Activated T-cell treated with anti-CD3 and anti-CD28 coated beads, Interleukin-2, amount 50 U/mL, for 4 hours (primary cell): Measurements from ENCODE around the gene SPECC1. TPM values are rescaled to one million over a fixed set of nuclear protein-coding genes. Genes with fewer than 3 reads are reported as not detected.
"Not testable (repeated sequence)": the region's sequence is repeated elsewhere in the genome, so short reads cannot be mapped to it uniquely, and the experiment has no call there.

Experiments used
- ATAC-seq, 2 donors: fragments of 200-7000 bp; cut with Tn5 transposase; one replicate each; pipeline ENCODE4 v1.10.0; 2021
- DNase-seq: peaks from one replicate; pipeline ENCODE4 v3.0.0-alpha.2; 2020
- H3K27me3 Mint-ChIP-seq: one replicate; pipeline ENCODE4 v1.8.0; 2021; ENCODE audit warnings: low read depth, mixed read lengths
- H3K36me3 Mint-ChIP-seq: one replicate; pipeline ENCODE4 v1.8.0; 2022; ENCODE audit warnings: mixed read lengths; ENCODE audit not compliant: insufficient read depth
- H3K4me1 Mint-ChIP-seq: one replicate; pipeline ENCODE4 v1.8.0; 2021; ENCODE audit warnings: low read depth, mixed read lengths
- H3K4me3 Mint-ChIP-seq: one replicate; pipeline ENCODE4 v1.8.0; 2021; ENCODE audit warnings: mild to moderate bottlenecking, moderate library complexity, mixed read lengths
- H3K9me3 Mint-ChIP-seq: one replicate; pipeline ENCODE4 v1.8.0; 2021; ENCODE audit warnings: mixed read lengths
- total RNA-seq, 3 donors: library from RNA; stranded (reverse); gene quantifications; one replicate each; pipeline ENCODE4 v1.2.1, GENCODE V29; 2021

Gene SPECC1
- total RNA-seq, 3 donors from 2014 or later, result 3.8 to 7.0 (median 3.9) TPM

DNA sequence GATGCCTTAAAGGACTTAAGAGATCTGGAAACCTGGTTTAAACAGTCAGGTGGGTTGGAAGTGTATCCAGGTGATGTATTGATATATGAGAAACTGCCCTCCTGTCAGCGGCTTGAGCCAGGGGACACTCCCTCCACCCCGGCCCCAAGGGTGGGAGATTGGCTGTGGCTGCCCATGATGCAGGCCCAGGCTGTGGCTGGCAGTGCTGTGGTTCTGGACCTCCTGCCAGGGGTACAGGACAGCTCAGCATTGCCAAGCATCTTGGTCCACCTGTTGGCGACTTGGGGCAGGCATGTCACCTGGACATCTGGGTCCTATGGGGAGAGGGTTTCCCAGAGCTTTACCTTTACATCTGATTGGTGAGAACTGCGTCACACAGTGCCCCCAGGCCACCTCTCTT, 201.0 kb downstream of the SPECC1 start:
- DNase-seq, result no peak
- Mint-ChIP-seq H3K4me3 (no peak overlapping the region), H3K27me3 (no peaks in the 10 kb centered on the region), H3K9me3 (no peaks in the 10 kb centered on the region), H3K4me1 (peaks cover 18% of the 10 kb centered on the region), H3K36me3 (no peaks in the 10 kb centered on the region)
- ATAC-seq, result no peak

DNA sequence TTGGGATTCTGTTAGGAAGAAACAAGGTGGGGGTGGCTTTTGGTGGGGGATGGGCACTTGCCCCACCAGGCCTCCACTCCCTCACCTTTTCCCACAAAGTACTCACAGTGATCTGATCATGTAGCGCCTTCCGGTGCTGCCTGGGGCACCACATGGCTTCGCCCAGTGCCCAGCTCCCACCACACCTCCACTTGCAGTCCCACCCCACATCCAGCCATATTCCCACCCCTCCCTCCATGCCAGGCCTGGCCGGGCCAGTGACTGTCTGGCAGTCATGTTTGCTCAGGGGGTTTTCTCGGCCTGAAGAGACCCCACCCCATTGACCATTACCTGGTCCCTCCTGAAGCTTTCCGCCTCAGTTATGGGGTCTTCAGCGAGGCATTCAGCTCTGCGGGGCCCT, 201.5 kb downstream of the SPECC1 start:
- no peaks in the 10 kb centered on the region for H3K9me3 Mint-ChIP-seq
- H3K4me3 Mint-ChIP-seq, result no peak overlapping the region
- ATAC-seq, result no peak
- DNase-seq, result no peak
- no peaks in the 10 kb centered on the region for H3K27me3 Mint-ChIP-seq
- peaks cover 13% of the 10 kb centered on the region for H3K4me1 Mint-ChIP-seq
- H3K36me3 Mint-ChIP-seq, result no peaks in the 10 kb centered on the region

DNA sequence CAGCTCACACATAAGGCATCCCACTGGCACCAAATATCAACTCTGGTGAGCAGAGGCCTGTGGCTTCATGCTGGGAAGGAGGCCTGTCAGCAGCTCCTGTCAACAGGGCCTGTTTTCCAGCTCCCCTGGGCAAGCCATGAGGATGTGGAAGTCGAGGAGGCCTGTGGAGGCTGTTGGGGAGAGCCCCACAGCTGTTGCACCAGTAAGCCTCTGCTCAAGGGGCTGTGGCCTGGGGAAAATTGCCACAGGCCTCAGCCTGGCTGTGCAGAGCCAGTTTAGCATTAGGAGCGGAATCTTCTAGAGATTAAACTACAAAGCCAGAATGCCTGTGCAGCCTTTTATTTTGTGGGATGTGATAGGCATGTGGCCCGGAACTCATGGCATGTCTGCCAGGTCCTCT, 202.1 kb downstream of the SPECC1 start:
- Mint-ChIP-seq H3K9me3 (no peaks in the 10 kb centered on the region), H3K4me1 (peaks cover 7% of the 10 kb centered on the region), H3K36me3 (no peaks in the 10 kb centered on the region), H3K27me3 (no peaks in the 10 kb centered on the region), H3K4me3 (no peak overlapping the region)
- ATAC-seq (no peak), DNase-seq (no peak)

DNA sequence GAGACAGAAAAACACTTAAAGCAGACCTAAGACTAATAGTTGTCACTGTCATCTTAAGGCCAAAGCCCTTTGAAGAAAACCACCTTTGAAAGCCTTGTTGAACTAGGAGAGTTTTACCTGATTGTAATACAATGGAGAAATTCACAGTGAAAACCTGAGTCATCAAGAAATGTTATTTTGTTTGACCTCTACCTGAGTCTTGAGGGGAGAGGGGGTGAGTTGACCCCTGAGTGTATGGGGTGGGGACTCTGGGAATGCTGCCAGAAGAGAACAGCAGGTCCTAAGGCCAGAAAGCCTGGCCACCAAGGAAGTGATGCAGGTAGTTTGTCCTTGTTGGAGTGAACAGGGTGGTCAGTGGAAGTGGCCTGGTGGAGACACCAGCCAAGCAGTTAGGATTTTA, 204.3 kb downstream of the SPECC1 start:
- Mint-ChIP-seq H3K36me3 (no peaks in the 10 kb centered on the region), H3K9me3 (no peaks in the 10 kb centered on the region), H3K27me3 (no peaks in the 10 kb centered on the region), H3K4me3 (no peak overlapping the region), H3K4me1 (no peaks in the 10 kb centered on the region)
- DNase-seq (no peak), ATAC-seq (no peak)

DNA sequence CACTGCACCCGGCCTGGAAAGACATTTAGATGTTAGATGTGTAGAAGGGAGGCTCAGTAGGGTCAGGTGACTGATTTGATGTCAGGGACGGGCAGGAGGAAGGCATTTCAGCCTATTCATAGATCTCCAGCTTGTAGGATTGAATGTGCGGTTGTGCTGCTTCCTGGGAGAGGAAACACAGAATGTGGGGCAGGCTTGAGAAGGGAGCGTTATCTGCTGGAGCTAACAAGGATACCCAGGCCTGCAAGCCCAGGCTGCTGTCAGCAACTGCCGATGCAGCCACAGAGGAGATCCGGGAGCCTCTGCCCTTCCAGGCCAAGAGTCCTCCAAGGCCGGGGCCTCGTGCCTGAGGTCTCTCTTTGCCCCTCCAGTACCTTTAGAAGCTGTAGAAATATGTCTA, 205.6 kb downstream of the SPECC1 start:
- H3K4me3 Mint-ChIP-seq, result no peak overlapping the region
- H3K27me3 Mint-ChIP-seq, result no peaks in the 10 kb centered on the region
- no peaks in the 10 kb centered on the region for H3K4me1 Mint-ChIP-seq
- H3K9me3 Mint-ChIP-seq, result no peaks in the 10 kb centered on the region
- DNase-seq (no peak), ATAC-seq (no peak)
- no peaks in the 10 kb centered on the region for H3K36me3 Mint-ChIP-seq

DNA sequence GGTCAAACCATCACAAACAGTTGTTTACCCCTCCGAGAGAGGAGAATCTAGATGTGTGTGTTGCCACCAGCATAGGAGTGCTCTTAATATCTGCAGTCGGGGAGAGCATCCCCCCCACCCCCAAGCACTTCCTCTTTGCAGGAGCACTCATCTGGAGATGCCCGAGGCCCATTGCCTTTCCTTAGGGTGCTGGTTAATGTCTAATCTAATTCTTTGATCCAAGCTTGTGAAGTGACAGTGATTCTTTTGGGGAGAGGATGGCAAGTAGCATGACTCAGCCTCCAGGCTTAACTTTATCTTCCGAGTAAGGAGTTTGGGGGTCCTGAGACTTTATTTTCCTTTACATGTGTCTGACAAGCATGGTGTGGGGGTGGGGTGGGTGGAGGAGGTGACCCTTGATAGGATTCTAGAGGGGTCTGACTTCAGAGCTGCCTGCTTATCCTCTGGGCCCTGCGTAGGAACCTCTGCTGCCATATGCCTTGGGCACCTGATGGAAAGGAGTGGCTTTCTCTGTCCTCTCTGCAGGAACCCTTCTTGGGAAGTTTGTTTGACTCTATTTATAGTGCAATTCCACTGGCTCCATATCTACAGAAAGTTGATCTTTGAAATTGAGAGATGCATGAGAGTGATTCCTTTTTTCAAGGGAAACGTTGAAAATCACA, 207.1 kb downstream of the SPECC1 start:
- H3K27me3 Mint-ChIP-seq, result no peaks in the 10 kb centered on the region
- no peak overlapping the region for H3K4me3 Mint-ChIP-seq
- DNase-seq (no peak), ATAC-seq (no peak)
- no peaks in the 10 kb centered on the region for H3K36me3 Mint-ChIP-seq
- H3K9me3 Mint-ChIP-seq, result no peaks in the 10 kb centered on the region
- no peaks in the 10 kb centered on the region for H3K4me1 Mint-ChIP-seq

DNA sequence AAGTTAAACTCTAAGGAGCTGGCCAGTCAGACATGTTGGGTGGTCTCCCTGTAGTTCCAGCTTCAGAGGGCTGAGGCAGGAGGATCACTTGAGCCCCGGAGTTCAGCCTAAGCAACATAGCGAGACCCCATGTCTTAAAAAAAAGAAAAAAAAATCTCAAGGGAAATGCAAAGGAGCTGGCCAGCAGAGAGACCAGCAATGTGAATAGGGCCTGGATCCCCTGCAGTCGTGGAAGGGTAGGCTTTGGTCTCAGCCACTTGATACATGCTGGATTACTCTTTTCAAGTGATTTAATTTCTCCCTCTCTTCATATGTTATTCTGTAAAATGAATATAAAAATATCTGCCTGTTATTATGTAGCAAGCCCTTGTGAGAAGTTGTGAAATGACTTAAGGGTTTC, 207.7 kb downstream of the SPECC1 start:
- no peak overlapping the region for H3K4me3 Mint-ChIP-seq
- H3K9me3 Mint-ChIP-seq, result no peaks in the 10 kb centered on the region
- no peaks in the 10 kb centered on the region for H3K27me3 Mint-ChIP-seq
- DNase-seq, result no peak
- H3K4me1 Mint-ChIP-seq, result no peaks in the 10 kb centered on the region
- no peaks in the 10 kb centered on the region for H3K36me3 Mint-ChIP-seq
- ATAC-seq, result no peak

DNA sequence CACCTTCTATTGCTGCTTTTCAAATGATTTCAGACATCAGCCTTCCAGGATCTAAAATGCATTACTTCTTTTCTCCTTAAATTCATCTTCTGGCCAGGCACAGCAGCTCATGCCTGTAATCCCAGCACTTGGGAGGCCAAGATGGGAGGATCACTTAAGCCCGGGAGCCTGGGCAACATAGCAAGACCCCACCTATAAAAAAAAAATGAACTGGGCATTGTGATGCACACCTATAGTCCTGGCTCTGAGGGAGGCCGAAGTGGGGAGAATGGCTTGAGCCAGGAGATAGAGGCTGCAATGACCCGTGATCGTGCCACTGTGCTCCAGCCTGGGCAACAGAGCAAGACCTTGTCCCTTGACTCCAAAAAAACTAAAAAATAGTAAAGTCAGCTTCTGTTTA, 208.5 kb downstream of the SPECC1 start:
- Mint-ChIP-seq H3K4me3 (no peak overlapping the region), H3K27me3 (no peaks in the 10 kb centered on the region), H3K9me3 (no peaks in the 10 kb centered on the region), H3K4me1 (no peaks in the 10 kb centered on the region), H3K36me3 (no peaks in the 10 kb centered on the region)
- DNase-seq (no peak), ATAC-seq (no peak)

DNA sequence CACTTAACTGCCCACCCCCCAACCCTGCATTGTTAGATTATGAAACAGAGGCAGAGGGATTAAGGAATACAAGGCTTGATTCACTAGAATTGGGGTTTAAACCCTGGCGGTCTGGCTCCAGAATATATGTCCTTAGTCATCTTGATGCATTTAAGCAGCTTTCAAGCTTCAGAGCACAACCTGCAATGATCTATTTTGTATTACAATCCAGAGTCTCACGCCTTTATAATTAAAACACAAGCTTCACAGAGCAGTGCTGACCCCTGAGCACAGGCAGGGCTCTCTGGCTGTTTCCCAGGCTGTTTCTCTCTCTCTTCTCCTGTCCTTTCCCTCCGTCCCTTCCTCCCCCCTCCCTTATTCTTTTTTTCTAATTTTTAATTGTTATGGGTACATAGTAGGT, 209.1 kb downstream of the SPECC1 start:
- no peaks in the 10 kb centered on the region for H3K27me3 Mint-ChIP-seq
- H3K36me3 Mint-ChIP-seq, result no peaks in the 10 kb centered on the region
- no peaks in the 10 kb centered on the region for H3K9me3 Mint-ChIP-seq
- ATAC-seq (no peak), DNase-seq (no peak)
- H3K4me3 Mint-ChIP-seq, result no peak overlapping the region
- H3K4me1 Mint-ChIP-seq, result no peaks in the 10 kb centered on the region

DNA sequence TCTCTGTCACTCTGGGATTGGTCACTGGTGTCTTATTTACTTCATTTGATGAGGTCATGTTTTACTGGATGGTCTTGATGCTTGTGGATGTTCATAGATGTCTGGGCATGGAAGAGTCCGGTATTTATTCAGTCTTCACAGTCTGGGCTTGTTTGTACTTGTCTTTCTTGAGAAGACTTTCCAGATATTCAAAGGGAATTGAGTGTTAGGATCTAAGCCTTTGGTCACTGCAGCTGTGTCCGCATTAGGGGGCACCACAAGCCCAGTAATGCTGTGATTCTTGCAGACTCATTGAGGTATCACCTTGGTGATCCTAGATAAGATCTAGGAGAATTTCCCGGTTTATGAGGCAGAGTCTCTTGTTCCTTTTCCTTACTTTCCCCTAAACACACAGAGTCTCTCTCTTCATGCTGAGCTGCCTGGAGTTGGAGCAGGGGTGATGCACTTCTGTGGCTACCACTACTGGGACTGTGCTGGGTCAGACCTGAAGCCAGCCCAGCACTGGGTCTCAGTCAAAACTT, 214.7 kb downstream of the SPECC1 start:
- ATAC-seq, result no peak
- no peaks in the 10 kb centered on the region for H3K36me3 Mint-ChIP-seq
- H3K4me3 Mint-ChIP-seq, result no peak overlapping the region
- H3K4me1 Mint-ChIP-seq, result peaks cover 7% of the 10 kb centered on the region
- H3K9me3 Mint-ChIP-seq, result no peaks in the 10 kb centered on the region
- no peaks in the 10 kb centered on the region for H3K27me3 Mint-ChIP-seq
- DNase-seq, result no peak

DNA sequence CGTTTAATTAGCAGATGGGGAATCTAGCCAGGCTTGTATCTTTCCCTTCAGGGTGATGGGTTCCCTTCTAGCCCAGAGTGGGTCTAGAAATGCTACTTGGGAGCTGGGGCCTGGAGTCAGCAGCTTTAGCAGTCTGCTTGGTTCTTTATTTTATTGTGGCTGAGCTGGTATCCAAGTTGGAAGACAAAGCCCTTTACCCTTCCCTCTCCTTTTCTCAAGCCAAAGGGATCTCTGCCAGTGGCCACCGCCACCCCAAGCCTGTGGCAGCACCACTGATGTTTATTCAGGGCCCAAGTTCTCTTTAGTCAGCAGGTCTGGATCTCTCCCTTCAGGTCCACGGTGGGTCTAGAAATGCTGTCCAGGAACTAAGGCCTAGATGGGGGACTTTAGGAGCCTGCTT, 215.2 kb downstream of the SPECC1 start:
- Mint-ChIP-seq H3K36me3 (no peaks in the 10 kb centered on the region), H3K4me1 (peaks cover 7% of the 10 kb centered on the region), H3K9me3 (no peaks in the 10 kb centered on the region), H3K4me3 (no peak overlapping the region), H3K27me3 (no peaks in the 10 kb centered on the region)
- DNase-seq, result no peak
- no peak for ATAC-seq

DNA sequence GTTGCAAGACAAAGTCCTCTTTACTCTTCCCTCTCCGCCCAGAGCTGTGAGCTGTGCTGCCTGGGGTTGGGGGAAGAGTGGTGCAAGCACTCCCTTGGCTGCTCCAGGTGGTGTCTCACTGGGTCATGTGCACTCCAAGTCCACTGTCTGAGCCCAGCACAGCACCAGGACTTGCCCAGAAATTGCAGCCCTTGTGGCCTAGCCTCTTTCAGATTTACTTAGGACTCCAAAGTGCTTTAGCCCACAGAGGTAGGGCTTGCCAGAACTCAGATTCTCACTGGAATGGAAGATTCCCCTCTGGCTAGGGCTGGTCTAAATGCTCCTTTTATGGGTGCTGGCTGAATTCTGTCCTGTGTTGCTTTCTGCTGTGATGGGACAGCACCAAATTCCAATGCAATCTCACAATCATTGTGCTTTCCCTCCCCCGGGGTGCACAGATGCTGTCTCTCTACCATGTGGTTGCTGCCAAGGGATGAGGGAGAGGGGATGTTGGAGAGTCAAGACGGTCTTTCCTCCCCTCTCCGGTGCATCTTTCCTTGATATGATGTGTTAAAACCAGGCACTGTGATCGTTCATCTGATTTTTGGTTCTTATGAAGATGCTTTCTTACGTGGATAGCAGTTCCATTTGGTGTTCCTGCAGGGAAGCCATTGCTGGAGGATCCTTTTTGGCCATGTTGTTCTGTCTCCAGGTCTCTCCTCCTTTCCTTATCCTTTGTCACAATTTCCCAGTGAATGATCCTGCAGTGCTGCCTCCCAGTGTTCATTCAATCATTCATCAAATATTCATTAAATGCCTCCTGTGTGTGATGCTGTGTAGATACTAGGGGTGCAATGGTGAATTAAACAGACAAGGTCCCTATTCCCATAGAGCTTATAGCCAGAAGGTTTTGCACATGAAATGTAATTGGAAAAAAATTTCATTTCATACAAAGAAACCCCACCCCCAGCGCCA, 216.3 kb downstream of the SPECC1 start:
- H3K4me1 Mint-ChIP-seq, result peaks cover 7% of the 10 kb centered on the region
- DNase-seq (no peak), ATAC-seq (no peak)
- no peaks in the 10 kb centered on the region for H3K36me3 Mint-ChIP-seq
- no peaks in the 10 kb centered on the region for H3K9me3 Mint-ChIP-seq
- no peak overlapping the region for H3K4me3 Mint-ChIP-seq
- H3K27me3 Mint-ChIP-seq, result no peaks in the 10 kb centered on the region

DNA sequence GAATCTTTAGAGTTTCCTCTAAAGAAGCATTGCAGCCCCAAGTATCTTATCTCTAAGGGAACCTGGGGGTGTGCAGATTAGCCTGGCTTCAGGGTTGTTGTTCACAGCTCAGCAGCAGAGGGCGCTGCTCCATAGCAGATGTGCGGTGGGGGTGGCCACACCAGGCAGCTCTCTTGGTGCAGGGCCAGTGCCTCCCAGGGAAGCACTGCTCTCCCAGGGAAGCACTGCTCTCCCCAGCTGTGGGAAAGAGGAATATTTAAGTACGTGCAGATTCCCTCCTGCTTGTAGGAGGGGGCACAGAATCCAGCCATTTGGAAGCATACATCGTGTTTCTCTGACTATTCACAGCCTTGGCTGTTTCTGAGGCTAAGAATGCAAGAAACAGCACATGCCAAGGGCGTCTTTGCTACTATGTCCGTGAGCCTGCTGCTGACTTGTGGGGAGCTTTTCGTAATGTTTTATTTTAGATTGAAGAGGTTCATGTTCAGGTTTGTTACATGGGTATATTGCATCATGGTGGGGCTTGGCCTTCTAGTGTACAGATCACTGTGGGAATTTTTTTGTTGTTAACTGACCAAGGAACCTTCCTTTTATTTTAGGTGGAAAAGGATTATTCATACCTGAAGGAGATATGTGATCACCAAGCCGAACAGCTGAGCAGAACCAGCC, 217.8 kb downstream of the SPECC1 start:
- no peaks in the 10 kb centered on the region for H3K36me3 Mint-ChIP-seq
- no peak overlapping the region for H3K4me3 Mint-ChIP-seq
- H3K4me1 Mint-ChIP-seq, result peaks cover 7% of the 10 kb centered on the region
- H3K27me3 Mint-ChIP-seq, result no peaks in the 10 kb centered on the region
- ATAC-seq (peak; percentile 93 to 98), DNase-seq (peak; percentile 68)
- no peaks in the 10 kb centered on the region for H3K9me3 Mint-ChIP-seq

DNA sequence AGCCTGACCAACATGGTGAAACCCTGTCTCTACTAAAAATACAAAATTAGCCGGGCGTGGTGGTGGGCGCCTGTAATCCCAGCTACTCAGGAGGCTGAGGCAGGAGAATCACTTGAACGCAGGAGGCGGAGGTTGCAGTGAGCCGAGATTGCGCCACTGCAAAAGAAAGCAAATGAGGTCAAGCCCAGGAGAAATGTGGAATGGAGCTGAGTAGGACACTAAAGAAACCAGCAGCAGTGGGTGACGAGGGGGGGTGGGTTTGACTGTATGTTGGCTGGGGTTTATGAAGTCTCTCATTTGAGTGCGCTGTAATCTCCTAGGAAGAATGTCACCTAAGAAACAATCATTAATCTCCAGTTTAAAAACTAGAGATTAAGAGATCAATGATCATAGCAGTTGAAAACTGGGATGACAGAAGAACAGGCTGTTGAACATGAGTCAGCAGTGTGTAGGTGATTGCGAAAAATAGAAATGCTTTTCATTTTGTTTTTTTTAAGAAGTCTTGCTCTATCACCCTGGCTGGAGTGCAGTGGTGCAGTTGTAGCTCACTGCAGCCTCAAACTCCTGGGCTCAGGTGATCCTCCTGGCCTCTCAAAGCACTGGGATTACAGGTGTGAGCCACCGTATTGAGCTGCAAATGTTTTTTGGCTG, 218.7 kb downstream of the SPECC1 start:
- not testable (repeated sequence) for H3K4me3 Mint-ChIP-seq, H3K36me3 Mint-ChIP-seq, H3K4me1 Mint-ChIP-seq, ATAC-seq, DNase-seq, H3K9me3 Mint-ChIP-seq, H3K27me3 Mint-ChIP-seq
